Gastrocnemius medialis (tissue), 4 donors: ENCODE measurements around the gene AGAP1. TPM values are rescaled to one million over a fixed set of nuclear protein-coding genes. Genes with fewer than 3 reads are reported as not detected.
A peak's percentile ranks its signal among the peaks of the same experiment; 100 is the strongest.

Experiments
- ATAC-seq, 2 donors: fragments of 150-250 bp; one replicate each; pipeline ENCODE4 v1.9.1; 2016
- DNase-seq, 2 donors: peaks; one replicate each; pipeline ENCODE4 v3.0.0-alpha.2; 2019
- H3K27ac ChIP-seq, 4 donors: fragments of 200-600 bp; sonication (generic); 1 replicate in 1 of 4; 2 replicates in 3 of 4; pipeline ENCODE4 v1.5.1; 2016 to 2018; ENCODE audit warnings: mild to moderate bottlenecking in 2 of 4, moderate library complexity in 1 of 4
- H3K27me3 ChIP-seq, 3 donors: fragments of 200-600 bp; sonication (generic) in 2 of 3; 1 replicate in 1 of 3; 2 replicates in 2 of 3; pipeline versions ENCODE4 v1.5.1 to v1.6.0; 2016 to 2019; ENCODE audit warnings: mild to moderate bottlenecking in 1 of 3, moderate library complexity in 1 of 3
- H3K36me3 ChIP-seq, 2 donors: fragments of 200-600 bp; sonication (generic) in 1 of 2; one replicate each; pipeline ENCODE4 v1.5.1; 2017 to 2018
- H3K4me1 ChIP-seq, 2 donors: fragments of 200-600 bp; sonication (generic) in 1 of 2; one replicate each; pipeline ENCODE4 v1.5.1; 2016 to 2017; ENCODE audit warnings: mild to moderate bottlenecking in 2 of 2
- H3K4me3 ChIP-seq, 4 donors: fragments of 200-600 bp; sonication (generic) in 3 of 4; 1 replicate in 1 of 4; 2 replicates in 3 of 4; pipeline ENCODE4 v1.5.1; 2016 to 2019; ENCODE audit warnings: mild to moderate bottlenecking in 2 of 4
- H3K9me3 ChIP-seq, 3 donors: fragments of 200-600 bp; sonication (generic) in 2 of 3; 1 replicate in 1 of 3; 2 replicates in 2 of 3; pipeline ENCODE4 v1.5.1; 2016 to 2019
- POLR2A ChIP-seq, 2 donors: fragments of 450-650 bp; IDR thresholded peaks; one replicate each; pipeline ENCODE4 v1.6.1; 2017; ENCODE audit warnings: antibody characterized with exemption in 2 of 2, mild to moderate bottlenecking in 2 of 2, moderate library complexity in 2 of 2
- in situ Hi-C, 4 donors: fragments of 200-750 bp; cut with MboI; loops; one replicate each; pipeline versions ENCODE4 v1.15.0 to v1.8.0; 2017; ENCODE audit warnings: low sequenced_read_pairs in 4 of 4
- intact Hi-C: fragments of 100-400 bp; cut with DNase I; formaldehyde crosslinking; loops from one replicate; pipeline ENCODE4 v1.15.1; 2023; ENCODE audit warnings: low total_unique reads
- total RNA-seq, 4 donors: library from RNA; depleted of rRNA; stranded (reverse); fragments of >200 nt; gene quantifications; one replicate each; pipeline versions ENCODE4 v1.1.0 to v1.2.3, GENCODE V29; 2016
- TF ChIP-seq, protein P1 (sequence below), 5 experiments: fragments of 450-650 bp in 3 of 5; fragments of 200-600 bp in 2 of 5; sonication (generic) in 2 of 5; IDR thresholded peaks in 4 of 5; conservative IDR thresholded peaks in 1 of 5; 1 replicate in 4 of 5; 2 replicates in 1 of 5; pipeline ENCODE4 v1.5.1; 2016 to 2019; ENCODE audit warnings: antibody characterized with exemption in 5 of 5, mild to moderate bottlenecking in 3 of 5, moderate library complexity in 3 of 5

AGAP1 gene
- total RNA-seq, 4 donors from 2014 or later, result 8.5 to 26.8 (median 14.4) TPM

DNA sequence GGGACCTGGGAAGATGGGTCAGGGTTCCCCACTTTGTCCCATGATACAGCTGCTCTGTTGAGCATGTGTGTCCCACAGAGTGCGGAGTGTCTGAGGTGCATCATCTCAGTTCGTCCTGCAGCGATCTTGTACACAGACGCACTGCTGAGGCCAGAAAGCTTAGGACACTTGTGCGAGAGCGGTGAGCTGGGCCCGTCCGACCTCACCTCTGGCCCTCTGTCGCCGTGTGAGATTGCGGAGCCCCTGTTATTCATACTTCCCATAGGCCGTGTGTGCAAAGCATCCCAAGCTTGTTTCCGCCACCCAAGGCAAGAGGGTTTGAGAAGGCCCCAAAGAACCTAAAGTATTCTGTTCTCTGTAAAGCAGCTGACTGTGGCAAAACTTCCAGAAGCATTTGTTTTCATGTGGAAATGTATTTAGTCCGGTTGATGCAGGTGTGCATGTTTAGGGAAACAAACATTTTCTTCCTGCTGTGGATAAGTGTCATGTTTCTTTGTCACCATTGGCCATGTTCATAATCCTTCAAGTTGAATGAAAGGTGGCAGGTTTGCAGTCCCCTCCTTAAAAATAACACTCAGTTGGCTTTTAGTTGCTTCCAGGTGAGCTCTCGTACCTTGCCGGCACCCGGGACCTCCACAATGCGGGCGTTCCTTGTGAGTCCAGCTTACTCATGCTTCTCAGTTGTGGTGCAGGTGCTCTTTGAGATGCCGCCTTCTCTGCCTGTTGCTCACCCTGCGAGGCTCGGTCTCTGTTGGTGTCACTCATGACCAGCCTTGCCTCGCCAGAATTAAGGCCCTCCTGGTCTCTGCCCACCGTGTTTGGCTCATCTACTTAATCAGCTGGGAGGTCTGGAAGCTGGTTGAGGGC is 5.3 kb downstream of the AGAP1 start:
- Histone ChIP-seq H3K9me3 (no peaks in the 10 kb centered on the region), H3K4me3 (no peak overlapping the region), H3K27me3 (no peaks in the 10 kb centered on the region), H3K36me3 (no peaks in the 10 kb centered on the region), H3K4me1 (peaks cover 28 to 33% of the 10 kb centered on the region in 2 donors), H3K27ac (no peak overlapping the region)
- intact Hi-C loops (no loop called here), in situ Hi-C loops (no loop called here)
- no peak for ATAC-seq
- DNase-seq, result no peak
- no peak for TF ChIP-seq POLR2A (IDR thresholded peaks at IDR 0.05)
- TF ChIP-seq, protein P1, sequence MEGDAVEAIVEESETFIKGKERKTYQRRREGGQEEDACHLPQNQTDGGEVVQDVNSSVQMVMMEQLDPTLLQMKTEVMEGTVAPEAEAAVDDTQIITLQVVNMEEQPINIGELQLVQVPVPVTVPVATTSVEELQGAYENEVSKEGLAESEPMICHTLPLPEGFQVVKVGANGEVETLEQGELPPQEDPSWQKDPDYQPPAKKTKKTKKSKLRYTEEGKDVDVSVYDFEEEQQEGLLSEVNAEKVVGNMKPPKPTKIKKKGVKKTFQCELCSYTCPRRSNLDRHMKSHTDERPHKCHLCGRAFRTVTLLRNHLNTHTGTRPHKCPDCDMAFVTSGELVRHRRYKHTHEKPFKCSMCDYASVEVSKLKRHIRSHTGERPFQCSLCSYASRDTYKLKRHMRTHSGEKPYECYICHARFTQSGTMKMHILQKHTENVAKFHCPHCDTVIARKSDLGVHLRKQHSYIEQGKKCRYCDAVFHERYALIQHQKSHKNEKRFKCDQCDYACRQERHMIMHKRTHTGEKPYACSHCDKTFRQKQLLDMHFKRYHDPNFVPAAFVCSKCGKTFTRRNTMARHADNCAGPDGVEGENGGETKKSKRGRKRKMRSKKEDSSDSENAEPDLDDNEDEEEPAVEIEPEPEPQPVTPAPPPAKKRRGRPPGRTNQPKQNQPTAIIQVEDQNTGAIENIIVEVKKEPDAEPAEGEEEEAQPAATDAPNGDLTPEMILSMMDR (IDR thresholded peaks at IDR 0.05 in 4 of 5, conservative IDR thresholded peaks at IDR 0.05 in 1 of 5), result no peak

DNA sequence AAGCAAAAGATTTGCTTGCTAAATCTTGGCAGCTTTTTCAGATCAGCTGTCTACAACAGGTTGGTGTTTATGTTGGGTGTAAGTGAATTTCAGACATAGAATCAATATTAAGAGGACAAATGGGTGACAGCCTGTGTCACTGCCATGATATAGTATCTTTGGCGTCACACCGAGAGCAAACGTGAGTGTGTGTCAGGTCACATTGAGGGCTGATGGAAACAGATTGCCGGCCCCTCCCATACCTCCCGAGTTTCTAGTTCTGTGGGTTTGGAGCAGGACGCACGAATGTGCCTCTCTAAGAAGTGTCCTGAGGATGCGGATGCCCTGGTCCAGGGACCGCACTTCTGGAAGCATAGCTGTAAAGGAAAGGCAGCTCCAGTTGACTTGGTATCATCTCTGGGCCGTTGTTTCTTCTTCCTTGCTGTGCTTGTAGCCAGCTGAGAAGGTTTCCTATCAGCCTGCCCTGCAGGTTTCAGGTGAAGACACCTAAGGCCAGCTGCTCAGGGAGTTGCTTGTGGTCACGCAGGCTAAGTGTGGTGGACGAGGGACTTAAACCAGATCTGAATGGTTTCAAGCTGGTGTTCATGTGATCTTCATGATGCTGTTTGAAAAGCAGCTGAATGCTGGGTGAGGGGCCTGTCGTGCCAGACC is 6.4 kb downstream of the AGAP1 start:
- Histone ChIP-seq H3K27ac (no peak overlapping the region), H3K27me3 (no peaks in the 10 kb centered on the region), H3K4me3 (no peak overlapping the region), H3K36me3 (no peaks in the 10 kb centered on the region), H3K4me1 (peaks cover 31 to 39% of the 10 kb centered on the region in 2 donors), H3K9me3 (no peaks in the 10 kb centered on the region)
- in situ Hi-C loops, result no loop called here
- no peak for DNase-seq
- no peak for ATAC-seq
- TF ChIP-seq POLR2A (IDR thresholded peaks at IDR 0.05), result no peak
- TF ChIP-seq, protein P1 (IDR thresholded peaks at IDR 0.05 in 4 of 5, conservative IDR thresholded peaks at IDR 0.05 in 1 of 5), result no peak
- intact Hi-C loops, result no loop called here

DNA sequence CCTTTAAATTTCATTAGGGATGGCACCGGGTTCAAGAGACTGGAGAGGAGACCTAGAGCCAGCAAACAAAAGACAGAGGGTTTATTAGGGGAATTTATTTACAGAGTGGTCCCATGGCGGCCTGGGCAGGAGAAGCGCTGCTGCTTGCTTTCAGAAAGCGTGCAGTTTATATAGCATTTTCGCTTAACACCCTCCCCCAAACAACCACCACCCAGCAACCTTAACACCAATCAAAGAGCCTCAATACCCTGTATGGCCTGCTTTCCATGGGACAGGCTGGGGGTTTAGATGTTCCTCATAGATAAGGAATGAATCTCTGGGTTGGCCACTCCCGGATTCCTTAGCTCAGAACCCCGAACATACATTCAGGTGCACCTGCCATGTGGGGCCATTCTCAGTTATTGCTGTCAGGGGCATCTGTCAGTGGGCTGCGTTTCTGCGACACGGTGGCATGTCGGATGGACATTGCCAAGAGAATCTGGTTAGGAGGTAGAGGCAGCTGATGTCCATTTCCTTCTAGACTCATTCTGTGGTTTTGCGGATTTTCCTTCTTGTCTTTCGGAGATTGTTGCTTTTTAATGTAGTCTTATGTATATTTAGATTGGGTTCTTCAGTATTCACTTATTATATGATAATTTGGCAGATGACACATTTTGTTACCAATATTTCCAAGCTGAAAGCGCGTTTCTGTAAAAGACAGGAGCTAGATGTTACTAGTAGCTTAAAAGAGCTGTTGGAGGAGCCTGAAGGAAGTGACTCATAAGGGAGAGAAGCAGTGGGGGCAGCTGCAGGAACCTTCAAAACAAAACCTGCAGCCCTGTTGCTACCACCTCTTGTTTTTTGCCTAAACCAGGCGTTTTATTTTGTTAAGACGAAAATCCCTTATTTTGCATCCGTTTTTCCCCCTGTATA is 7.2 kb downstream of the AGAP1 start:
- Histone ChIP-seq H3K4me1 (peaks cover 23 to 34% of the 10 kb centered on the region in 2 donors), H3K27ac (peak overlapping the region in 2 of 4 donors; percentile 2 to 19), H3K4me3 (peak overlapping the region in 1 of 4 donors; percentile 21), H3K9me3 (no peaks in the 10 kb centered on the region), H3K27me3 (no peaks in the 10 kb centered on the region), H3K36me3 (no peaks in the 10 kb centered on the region)
- no peak for ATAC-seq
- TF ChIP-seq, protein P1 (IDR thresholded peaks at IDR 0.05 in 4 of 5, conservative IDR thresholded peaks at IDR 0.05 in 1 of 5), result no peak
- TF ChIP-seq POLR2A (IDR thresholded peaks at IDR 0.05), result no peak
- in situ Hi-C loops, result no loop called here
- intact Hi-C loops, result no loop called here
- no peak for DNase-seq

DNA sequence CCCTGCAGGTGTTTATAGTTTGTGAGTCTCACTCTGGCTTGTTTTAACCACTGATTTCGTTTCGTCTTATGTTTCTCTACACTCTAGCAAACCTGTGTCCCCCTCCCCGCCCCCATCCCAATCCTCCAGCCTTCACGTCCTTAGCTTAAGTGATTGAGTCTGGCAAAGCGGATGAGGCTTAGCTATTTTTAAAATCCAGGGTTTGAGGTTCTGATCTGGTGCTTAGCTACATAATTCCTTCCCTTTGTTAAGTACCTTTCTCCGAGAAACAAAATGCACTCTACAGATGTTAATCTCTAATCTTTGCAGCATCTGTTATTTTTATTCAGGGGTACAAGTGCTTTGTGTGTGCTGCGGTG is 7.8 kb downstream of the AGAP1 start:
- peak overlapping the region in 2 of 4 donors; percentile 2 to 19 for H3K27ac ChIP-seq
- DNase-seq, result no peak
- no peaks in the 10 kb centered on the region for H3K27me3 ChIP-seq
- in situ Hi-C loops (no loop called here), intact Hi-C loops (no loop called here)
- no peak for TF ChIP-seq POLR2A (IDR thresholded peaks at IDR 0.05)
- TF ChIP-seq, protein P1 (IDR thresholded peaks at IDR 0.05 in 4 of 5, conservative IDR thresholded peaks at IDR 0.05 in 1 of 5), result no peak
- H3K36me3 ChIP-seq, result no peaks in the 10 kb centered on the region
- peak overlapping the region in 1 of 4 donors; percentile 21 for H3K4me3 ChIP-seq
- ATAC-seq, result no peak
- H3K4me1 ChIP-seq, result peaks cover 23 to 37% of the 10 kb centered on the region in 2 donors
- no peaks in the 10 kb centered on the region for H3K9me3 ChIP-seq
